Mammary epithelial cell (primary cell): ENCODE measurements around the gene CARHSP1.

Experiments
- CTCF ChIP-seq, 2 donors: IDR thresholded peaks in 1 of 2; conservative IDR thresholded peaks in 1 of 2; 2 replicates each; pipeline ENCODE4 v1.5.1; 2011 to 2012; ENCODE audit warnings: inconsistent platforms in 2 of 2, low read length in 2 of 2, mild to moderate bottlenecking in 2 of 2, control low read depth in 1 of 2, low read depth in 1 of 2; ENCODE audit not compliant: insufficient read depth in 1 of 2; ENCODE audit errors: extremely low read depth in 1 of 2
- EZH2 ChIP-seq: IDR thresholded peaks from 2 replicates; pipeline ENCODE4 v1.6.1; 2012; ENCODE audit warnings: low read length, inconsistent platforms, borderline replicate concordance

GRCh38 chr16:8826278-8826879 lies 42.4 kb downstream of the CARHSP1 start:
- TF ChIP-seq CTCF (conservative IDR thresholded peaks at IDR 0.05 in 1 of 2, IDR thresholded peaks at IDR 0.05 in 1 of 2; ENCODE audit: extremely low read depth in 1 of 2, insufficient read depth in 1 of 2, low read depth in 1 of 2, low read length in 2 of 2) (no peak), EZH2 (no peak)
